DLD1 (cell line): ENCODE results near the gene ZEB1.

ENCODE experiments used
- in situ Hi-C: cut with HindIII; loops from 2 replicates; pipeline ENCODE4 v1.10.0; 2017; ENCODE audit warnings: low sequenced_read_pairs

ZEB1 gene

GRCh38 chr10:31578181-31578852, 259.3 kb downstream of the ZEB1 start:
- in situ Hi-C loops = no loop called here

DNA sequence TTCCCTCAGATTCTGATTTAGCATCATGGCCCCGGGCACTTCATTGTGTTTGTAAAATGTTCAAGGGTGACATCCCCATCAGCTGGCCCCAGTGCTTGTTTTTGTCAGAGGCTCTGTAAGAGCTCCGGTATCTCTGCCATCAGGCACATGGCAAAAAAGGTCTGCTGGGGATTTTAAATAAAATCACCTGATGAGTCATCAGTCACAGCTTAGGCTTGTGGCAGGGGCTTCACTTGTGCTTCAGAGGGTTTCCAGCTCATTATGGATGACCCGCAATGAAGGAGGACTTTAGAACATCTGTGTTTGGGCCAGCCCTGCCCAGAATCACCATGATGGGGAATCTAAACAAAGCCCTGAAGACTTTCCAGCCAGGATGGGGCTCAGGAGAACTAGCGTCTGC, 259.9 kb downstream of the ZEB1 start:
- in situ Hi-C loops = no loop called here
